GM12892 (cell line): ENCODE measurements around the gene POLR2F.

ENCODE experiments used
- POLR2A ChIP-seq: IDR thresholded peaks from 2 replicates; pipeline ENCODE4 v1.6.1; 2011; ENCODE audit warnings: low read depth, low read length, control low read depth
- POLR2AphosphoS5 ChIP-seq: IDR thresholded peaks from 2 replicates; pipeline ENCODE4 v1.6.1; 2011; ENCODE audit warnings: low read depth, low read length, control low read depth

DNA sequence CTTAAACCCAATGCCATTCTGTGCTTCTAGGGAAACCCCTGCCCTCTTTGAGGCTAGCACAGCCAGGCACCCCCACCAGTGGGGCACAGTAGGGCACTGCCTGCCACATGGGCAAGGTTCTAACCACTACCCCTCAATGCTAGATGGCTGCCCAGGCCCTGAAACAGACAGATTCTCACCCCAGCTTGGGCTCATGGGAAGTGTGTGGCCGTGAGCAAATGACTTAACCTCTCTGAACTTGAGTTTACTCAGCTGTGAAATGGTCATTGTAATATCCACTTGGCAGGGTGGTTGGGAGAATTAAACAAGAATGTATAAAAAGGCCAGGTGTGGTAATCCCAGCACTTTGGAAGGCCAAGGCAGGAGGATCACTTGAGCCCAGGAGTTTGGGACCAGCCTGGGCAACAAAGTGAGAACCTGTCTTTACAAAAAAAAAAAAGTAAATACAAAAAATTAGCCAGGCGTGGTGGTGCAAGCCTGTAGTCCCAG is 22.5 kb upstream of the POLR2F start:
- TF ChIP-seq POLR2A (no peak), POLR2AphosphoS5 (no peak)
